22Rv1 (cell line): ENCODE data around the gene ATP9A.

Source experiments
- CTCF ChIP-seq: fragments of 450-650 bp; IDR thresholded peaks from 2 replicates; pipeline ENCODE4 v1.5.1; 2017; ENCODE audit warnings: mild to moderate bottlenecking
- ZFX ChIP-seq: fragments of 450-650 bp; IDR thresholded peaks from 2 replicates; pipeline ENCODE4 v1.6.1; 2017; ENCODE audit warnings: antibody characterized with exemption, borderline replicate concordance

DNA sequence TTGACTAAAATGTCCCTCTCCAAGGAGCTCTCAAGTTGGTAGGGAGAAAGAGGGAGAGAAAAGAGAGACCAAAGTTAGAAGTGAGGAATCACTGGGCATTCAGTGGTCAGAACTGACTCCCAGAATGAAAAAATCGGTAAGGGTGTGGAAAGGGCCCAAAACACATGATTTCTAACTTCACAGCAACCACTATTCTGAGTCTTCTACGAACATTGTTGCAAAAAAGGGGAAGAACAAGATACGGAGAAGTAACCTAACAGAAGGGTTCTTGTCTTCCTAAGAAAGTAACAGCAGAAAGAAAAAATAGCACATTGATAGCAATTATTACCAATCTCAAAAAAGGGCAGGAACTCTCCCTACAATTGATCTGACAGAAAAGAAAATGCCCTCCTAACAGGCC is 65.6 kb downstream of the ATP9A start:
- no peak for TF ChIP-seq CTCF
- TF ChIP-seq ZFX, result no peak
